ENCODE results near the gene SPINT4. TPM values are rescaled to one million over a fixed set of nuclear protein-coding genes. Genes with fewer than 3 reads are reported as not detected.

The SPINT4 gene
- polyA plus RNA-seq, 1 donor from 2014 or later, result not detected

Small RNA genes lying within 50 kb of the gene (small RNA-seq; reads per million reads assigned to genes)
- gene MIR3617 (0.35 to 2.3 (median 0.49) reads per million in 3 experiments), gene SPINT5P (0 reads per million in 3 experiments)

Other genes with a start within 250 kb of the SPINT4 start
- not detected in 2 replicates for gene SPINT3, start 206.7 kb upstream of the SPINT4 start, polyA plus RNA-seq
- not detected in 2 replicates for gene WFDC6, start 182.9 kb upstream of the SPINT4 start, polyA plus RNA-seq
- gene EPPIN, start 174.9 kb upstream of the SPINT4 start, polyA plus RNA-seq, result not detected in 2 replicates
- gene WFDC8, start 143.1 kb upstream of the SPINT4 start, polyA plus RNA-seq, result not detected in 2 replicates
- gene WFDC10A, start 92.6 kb upstream of the SPINT4 start, polyA plus RNA-seq, result not detected in 2 replicates
- gene WFDC9, start 91.1 kb upstream of the SPINT4 start, polyA plus RNA-seq, result not detected in 2 replicates
- gene WFDC11, start 52.1 kb upstream of the SPINT4 start, polyA plus RNA-seq, result not detected in 2 replicates
- gene WFDC13, start 20.3 kb upstream of the SPINT4 start, polyA plus RNA-seq, result not detected in 2 replicates
- not detected in 2 replicates for gene WFDC10B, start 17.3 kb upstream of the SPINT4 start, polyA plus RNA-seq
- gene WFDC3, start 69.5 kb downstream of the SPINT4 start, polyA plus RNA-seq, result not detected in 2 replicates
- gene DNTTIP1, start 69.6 kb downstream of the SPINT4 start, polyA plus RNA-seq, result 35.9 and 43.8 TPM in 2 replicates
- gene UBE2C, start 90.3 kb downstream of the SPINT4 start, polyA plus RNA-seq, result 2.5 and 4.9 TPM in 2 replicates
- 3.8 TPM in 1 of 2 replicates, not detected in the other for gene TNNC2, start 105.0 kb downstream of the SPINT4 start, polyA plus RNA-seq
- 7.2 and 14.8 TPM in 2 replicates for gene SNX21, start 111.5 kb downstream of the SPINT4 start, polyA plus RNA-seq
- 60.9 and 68.7 TPM in 2 replicates for gene ACOT8, start 135.0 kb downstream of the SPINT4 start, polyA plus RNA-seq
- gene ZSWIM3, start 135.3 kb downstream of the SPINT4 start, polyA plus RNA-seq, result 12.3 and 14.3 TPM in 2 replicates
- gene ZSWIM1, start 158.9 kb downstream of the SPINT4 start, polyA plus RNA-seq, result 3.3 and 5.5 TPM in 2 replicates
- gene SPATA25, start 165.3 kb downstream of the SPINT4 start, polyA plus RNA-seq, result 1.2 and 5.1 TPM in 2 replicates
- gene NEURL2, start 168.9 kb downstream of the SPINT4 start, polyA plus RNA-seq, result 5.0 and 6.3 TPM in 2 replicates
- gene CTSA, start 169.0 kb downstream of the SPINT4 start, polyA plus RNA-seq, result 25.7 and 49.7 TPM in 2 replicates
- gene PLTP, start 189.8 kb downstream of the SPINT4 start, polyA plus RNA-seq, result 5.3 and 7.0 TPM in 2 replicates
- 21.5 and 28.3 TPM in 2 replicates for gene PCIF1, start 212.3 kb downstream of the SPINT4 start, polyA plus RNA-seq
- gene ZNF335, start 249.9 kb downstream of the SPINT4 start, polyA plus RNA-seq, result 12.8 and 18.9 TPM in 2 replicates

All from neural cell (in vitro differentiated cells).